Thymus (tissue), 11 donors: Measurements from ENCODE around the gene FUBP3. TPM values are rescaled to one million over a fixed set of nuclear protein-coding genes. Genes with fewer than 3 reads are reported as not detected.

ENCODE experiments used
- DNase-seq, 9 donors: peaks; one replicate each; pipeline ENCODE4 v3.0.0-alpha.2; 2013; ENCODE audit warnings: low spot score in 9 of 9, low read depth in 6 of 9, missing footprints in 1 of 9
- H3K27ac ChIP-seq, 2 donors: one replicate each; pipeline ENCODE4 v1.5.1; 2013; ENCODE audit warnings: control low read depth in 1 of 2, low read depth in 1 of 2, low read length in 1 of 2, mild to moderate bottlenecking in 1 of 2, moderate library complexity in 1 of 2
- H3K27me3 ChIP-seq, 2 donors: one replicate each; pipeline ENCODE4 v1.5.1; 2013; ENCODE audit warnings: low read length in 1 of 2; ENCODE audit not compliant: control insufficient read depth in 2 of 2, insufficient read depth in 1 of 2
- H3K36me3 ChIP-seq, 2 donors: one replicate each; pipeline ENCODE4 v1.5.1; 2013; ENCODE audit warnings: low read length in 1 of 2, mild to moderate bottlenecking in 1 of 2, moderate library complexity in 1 of 2; ENCODE audit not compliant: control insufficient read depth in 2 of 2, insufficient read depth in 2 of 2
- H3K4me1 ChIP-seq, 2 donors: one replicate each; pipeline ENCODE4 v1.5.1; 2013; ENCODE audit warnings: low read length in 2 of 2; ENCODE audit not compliant: control insufficient read depth in 2 of 2, insufficient read depth in 2 of 2
- H3K4me3 ChIP-seq, 2 donors: one replicate each; pipeline ENCODE4 v1.5.1; 2013; ENCODE audit warnings: low read length in 2 of 2, control low read depth in 1 of 2, mild to moderate bottlenecking in 1 of 2
- H3K9me3 ChIP-seq, 2 donors: one replicate each; pipeline ENCODE4 v1.5.1; 2013; ENCODE audit warnings: low read length in 1 of 2, mild to moderate bottlenecking in 1 of 2; ENCODE audit not compliant: control insufficient read depth in 2 of 2, insufficient read depth in 1 of 2
- WGBS: extraction: QIAGEN DNeasy Blood & Tissue Kit; methylation state at CpG from one replicate; pipeline ENCODE4 v1.1.7; 2013; 5-methylcytosine and 5-hydroxymethylcytosine counted together
- polyA plus RNA-seq: library from polyadenylated mRNA; stranded (reverse); fragments of 200-250 nt; gene quantifications from one replicate; pipeline ENCODE4 v1.2.3, GENCODE V29; 2013
- total RNA-seq: library from RNA; stranded (reverse); fragments of 120-200 nt; gene quantifications from one replicate; pipeline ENCODE4 v1.2.4, GENCODE V29; 2013
- donor health status: healthy.

Gene FUBP3
- total and polyA plus RNA-seq, 2 donors: 24.2 to 26.1 TPM

DNA sequence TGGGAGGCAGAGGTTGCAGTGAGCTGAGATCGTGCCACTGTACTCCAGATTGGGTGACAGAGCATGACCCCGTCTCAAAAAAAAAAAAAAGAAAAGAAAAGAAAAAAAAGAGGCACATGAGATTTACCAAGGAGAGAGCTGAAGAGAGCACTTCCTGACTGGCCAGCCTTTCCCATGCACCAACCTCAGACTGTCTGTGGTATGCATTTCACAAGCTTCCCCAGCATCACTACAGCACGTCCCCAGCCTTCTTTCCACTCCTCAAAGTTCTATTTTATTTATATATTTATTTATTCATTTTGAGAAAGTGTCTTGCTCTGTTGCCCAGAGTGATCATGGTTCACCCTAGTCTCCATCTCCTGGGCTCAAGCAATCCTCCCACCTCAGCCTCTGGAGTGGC, 13.6 kb upstream of the FUBP3 start:
- Histone ChIP-seq H3K9me3 (no peaks in the 10 kb centered on the region), H3K36me3 (no peaks in the 10 kb centered on the region), H3K4me1 (no peaks in the 10 kb centered on the region), H3K27ac (no peak overlapping the region), H3K27me3 (peaks cover 0 to 3% of the 10 kb centered on the region in 2 donors), H3K4me3 (no peak overlapping the region)
- 79% methylated on average over 3 of the region's 3 CpGs for WGBS
- DNase-seq: no peak

DNA sequence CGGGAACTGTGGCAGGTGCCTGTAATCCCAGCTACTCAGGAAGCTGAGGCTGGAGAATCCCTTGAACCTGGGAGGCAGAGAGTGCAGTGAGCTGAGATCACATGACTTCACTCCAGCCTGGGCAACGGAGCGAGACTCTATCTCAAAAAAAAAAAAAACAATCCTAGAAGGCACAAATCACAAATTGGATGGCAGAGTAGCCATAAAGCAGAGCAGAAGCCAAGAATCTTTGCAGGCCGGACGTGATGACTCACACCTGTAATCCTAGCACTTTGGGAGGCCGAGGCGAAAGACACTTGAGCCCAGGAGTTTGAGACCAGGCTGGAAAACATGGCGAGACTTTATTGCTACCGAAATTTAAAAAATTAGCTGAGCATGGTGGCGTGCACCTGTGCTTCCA, 9.2 kb upstream of the FUBP3 start:
- no peaks in the 10 kb centered on the region for H3K9me3 ChIP-seq
- no peak overlapping the region for H3K4me3 ChIP-seq
- H3K27ac ChIP-seq: no peak overlapping the region
- WGBS: 95% methylated on average over 10 of the region's 10 CpGs
- H3K36me3 ChIP-seq: no peaks in the 10 kb centered on the region
- DNase-seq: no peak
- peaks cover 2 to 3% of the 10 kb centered on the region in 2 donors for H3K27me3 ChIP-seq
- H3K4me1 ChIP-seq: no peaks in the 10 kb centered on the region

DNA sequence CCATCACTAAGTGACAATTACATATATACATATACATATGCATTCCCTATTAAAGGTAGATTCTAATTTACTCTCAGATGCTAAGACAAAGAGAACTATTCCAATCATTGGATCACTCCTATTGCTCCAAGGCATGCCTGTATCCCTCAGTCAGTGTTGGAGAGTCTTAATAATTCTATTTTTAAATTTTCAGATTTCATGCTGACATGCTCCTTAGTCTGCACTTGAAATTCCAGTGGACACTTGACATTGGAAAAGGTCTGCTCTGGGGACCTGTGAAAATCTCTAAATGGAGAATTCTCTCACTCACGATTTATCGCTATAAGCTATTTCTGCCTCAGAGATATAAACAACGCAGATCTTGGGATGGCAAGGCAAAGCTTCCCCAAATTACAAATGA, 3.9 kb upstream of the FUBP3 start:
- peaks cover 2 to 5% of the 10 kb centered on the region in 2 donors for H3K27me3 ChIP-seq
- 95% methylated on average over 3 of the region's 3 CpGs for WGBS
- H3K4me3 ChIP-seq: no peak overlapping the region
- H3K36me3 ChIP-seq: no peaks in the 10 kb centered on the region
- no peak overlapping the region for H3K27ac ChIP-seq
- no peak for DNase-seq
- H3K4me1 ChIP-seq: peaks cover 11 to 15% of the 10 kb centered on the region in 2 donors
- H3K9me3 ChIP-seq: no peaks in the 10 kb centered on the region

DNA sequence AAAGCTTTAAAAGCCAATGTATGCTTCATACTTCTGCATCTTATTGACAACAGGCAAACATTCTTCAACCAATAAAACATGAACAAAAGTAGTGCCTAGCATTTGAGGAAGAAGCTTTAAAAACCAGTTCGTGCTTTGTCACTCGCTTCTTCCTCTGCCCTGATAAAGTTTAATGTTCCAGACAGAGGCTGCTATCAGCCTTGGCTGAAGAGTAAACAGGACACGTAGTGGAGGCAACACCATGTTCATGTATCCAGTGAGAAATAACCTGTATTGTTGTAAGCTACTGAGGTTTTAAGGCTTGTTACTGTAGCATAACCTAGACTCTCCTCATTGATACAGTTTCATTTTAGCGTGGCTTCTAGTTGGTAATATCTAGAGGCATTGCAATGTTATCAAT, 3.2 kb upstream of the FUBP3 start:
- no peaks in the 10 kb centered on the region for H3K9me3 ChIP-seq
- DNase-seq: no peak

DNA sequence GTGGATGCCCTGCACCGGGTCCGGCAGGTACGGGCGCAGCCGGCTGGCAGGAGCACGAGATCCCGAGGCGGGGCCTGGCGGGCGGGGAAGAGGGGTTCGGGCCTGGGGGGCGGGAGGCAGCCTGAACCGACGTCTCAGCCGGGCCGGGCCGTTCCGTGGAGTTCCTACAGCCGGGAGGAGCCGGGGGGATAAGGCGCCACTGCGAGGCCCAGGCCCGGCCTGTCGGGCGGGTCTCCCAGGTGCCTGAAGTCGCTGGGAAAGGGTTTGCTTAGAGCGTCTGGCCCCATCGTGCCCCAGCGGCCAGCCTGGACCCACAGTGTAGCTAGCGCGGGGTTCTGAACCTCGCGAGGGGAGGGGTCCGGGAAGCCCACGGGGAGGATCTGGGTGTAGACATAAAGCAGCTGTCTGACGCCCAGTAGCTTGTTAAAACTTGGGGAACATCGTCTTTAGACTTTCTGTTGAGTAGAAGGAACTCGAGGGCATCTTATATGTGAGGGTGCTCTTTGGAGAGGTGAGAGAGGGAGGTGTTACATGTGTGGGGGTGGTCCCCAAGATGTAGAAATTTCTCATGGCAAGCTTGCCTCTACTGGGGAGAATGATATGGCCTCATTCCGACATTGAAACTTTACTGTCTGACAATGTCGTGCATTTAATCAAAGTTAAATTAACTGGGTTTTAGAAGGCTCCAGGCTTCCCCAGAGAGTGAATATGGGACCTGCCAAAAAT, 524 bp downstream of the FUBP3 start:
- DNase-seq: peak in 2 of 9 donors; percentile 2 to 4
- Histone ChIP-seq H3K4me3 (peak overlapping the region; percentile 96 to 100), H3K4me1 (peaks cover 18% of the 10 kb centered on the region in 2 donors), H3K27me3 (peaks cover 2 to 4% of the 10 kb centered on the region in 2 donors), H3K27ac (peak overlapping the region in 1 of 2 donors; percentile 90), H3K36me3 (peaks cover 0 to 9% of the 10 kb centered on the region in 2 donors), H3K9me3 (no peaks in the 10 kb centered on the region)
- WGBS: 2% methylated on average over 40 of the region's 40 CpGs

More for the DNA sequence above, 3.2 kb upstream of the FUBP3 start:
- H3K4me1 ChIP-seq: peaks cover 18% of the 10 kb centered on the region in 2 donors
- H3K4me3 ChIP-seq: no peak overlapping the region
- WGBS: 72% methylated on average over 4 of the region's 4 CpGs
- H3K27me3 ChIP-seq: peaks cover 2 to 5% of the 10 kb centered on the region in 2 donors
- H3K27ac ChIP-seq: no peak overlapping the region
- no peaks in the 10 kb centered on the region for H3K36me3 ChIP-seq

DNA sequence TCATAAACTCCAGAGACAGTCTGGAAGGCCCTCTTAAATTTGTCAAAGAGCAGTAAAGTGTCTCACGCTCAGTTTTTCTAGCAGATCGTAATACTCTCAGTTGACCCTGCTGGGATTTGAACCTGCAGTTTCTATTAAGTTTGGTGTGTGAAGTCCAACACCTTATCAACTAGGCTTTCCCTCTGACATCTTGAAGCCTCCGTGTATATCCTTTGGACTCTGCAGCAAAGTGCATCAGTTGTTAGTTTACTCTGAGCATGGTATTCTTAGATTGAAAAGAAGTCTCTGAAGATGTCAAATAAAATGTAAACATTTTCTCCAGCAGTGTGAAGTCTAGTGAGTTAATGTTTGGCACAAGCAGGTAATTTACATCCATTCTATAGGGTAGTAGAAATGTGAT, 2.4 kb downstream of the FUBP3 start:
- H3K27me3 ChIP-seq: peaks cover 0 to 2% of the 10 kb centered on the region in 2 donors
- H3K27ac ChIP-seq: no peak overlapping the region
- peaks cover 9 to 12% of the 10 kb centered on the region in 2 donors for H3K36me3 ChIP-seq
- H3K4me3 ChIP-seq: no peak overlapping the region
- no peak for DNase-seq
- no peaks in the 10 kb centered on the region for H3K9me3 ChIP-seq
- peaks cover 18% of the 10 kb centered on the region in 2 donors for H3K4me1 ChIP-seq
- WGBS: 98% methylated on average over 3 of the region's 3 CpGs

DNA sequence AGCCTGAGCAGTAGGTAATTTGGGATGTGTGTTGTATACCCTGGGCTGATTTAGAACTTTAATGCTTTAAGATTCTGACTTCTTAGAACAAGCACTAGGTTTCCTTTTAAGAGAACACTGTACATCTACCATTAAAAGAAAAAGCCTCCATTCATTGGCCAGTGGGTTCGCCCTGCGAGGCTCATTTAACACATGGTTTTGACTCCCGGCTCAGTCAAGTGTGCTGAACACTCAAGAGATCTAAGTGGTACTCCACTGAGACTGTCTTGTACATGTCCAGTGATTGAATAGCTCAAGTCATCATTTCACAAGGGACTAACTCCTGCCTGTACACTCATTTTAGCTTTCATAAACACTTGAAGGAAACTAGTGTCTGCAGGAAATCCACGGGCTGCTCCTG, 3.9 kb downstream of the FUBP3 start:
- Histone ChIP-seq H3K36me3 (peaks cover 9 to 12% of the 10 kb centered on the region in 2 donors), H3K4me1 (peaks cover 16 to 18% of the 10 kb centered on the region in 2 donors), H3K9me3 (no peaks in the 10 kb centered on the region), H3K27me3 (no peaks in the 10 kb centered on the region), H3K27ac (no peak overlapping the region), H3K4me3 (no peak overlapping the region)
- no peak for DNase-seq
- WGBS: 97% methylated on average over 4 of the region's 4 CpGs

DNA sequence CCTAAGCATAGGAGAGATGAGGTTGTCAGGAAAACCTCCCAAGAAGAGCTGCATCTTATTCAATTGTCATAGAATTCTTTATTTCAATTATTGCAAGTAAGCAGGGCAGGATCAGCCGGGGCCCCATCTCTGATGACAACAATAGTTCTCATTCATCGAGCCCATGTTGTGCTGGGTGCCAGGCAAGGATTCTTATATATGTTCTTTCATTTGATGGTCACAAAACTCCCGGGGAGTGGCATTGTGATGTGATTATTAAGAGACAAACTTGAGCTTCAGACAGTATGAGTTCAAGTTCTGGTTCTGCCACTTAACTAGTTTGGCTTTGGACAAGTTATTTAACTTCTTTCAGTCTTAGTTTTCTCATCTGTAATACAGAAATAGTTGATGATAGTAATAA, 8.5 kb downstream of the FUBP3 start:
- H3K4me3 ChIP-seq: no peak overlapping the region
- H3K9me3 ChIP-seq: no peaks in the 10 kb centered on the region
- no peaks in the 10 kb centered on the region for H3K4me1 ChIP-seq
- whole genome bisulfite sequencing: 98% methylated on average over 3 of the region's 3 CpGs
- DNase-seq: no peak
- H3K36me3 ChIP-seq: peaks cover 9 to 13% of the 10 kb centered on the region in 2 donors
- H3K27ac ChIP-seq: no peak overlapping the region
- H3K27me3 ChIP-seq: no peaks in the 10 kb centered on the region

DNA sequence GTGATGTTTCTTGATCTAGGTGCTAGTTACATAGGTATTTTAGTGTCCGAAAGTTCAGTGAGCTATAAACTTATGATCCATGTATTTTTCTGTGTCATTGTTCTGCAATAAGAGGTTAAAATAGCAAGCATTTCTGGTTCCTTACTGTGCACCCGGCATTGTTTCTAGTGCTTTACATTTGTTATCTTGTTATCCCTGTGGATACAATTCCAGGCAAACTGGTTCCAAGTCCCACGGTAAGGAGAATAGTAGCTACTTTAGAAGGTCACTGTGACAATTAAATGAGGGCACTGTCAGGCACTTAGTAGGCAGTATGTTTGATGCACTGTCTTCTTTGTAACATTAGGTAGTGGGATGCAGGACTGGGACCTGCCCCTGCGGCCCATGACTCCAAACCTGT, 9.0 kb downstream of the FUBP3 start:
- no peaks in the 10 kb centered on the region for H3K9me3 ChIP-seq
- no peak for DNase-seq
- WGBS: 98% methylated on average over 4 of the region's 4 CpGs
- no peaks in the 10 kb centered on the region for H3K27me3 ChIP-seq
- H3K27ac ChIP-seq: no peak overlapping the region
- no peak overlapping the region for H3K4me3 ChIP-seq
- peaks cover 8 to 13% of the 10 kb centered on the region in 2 donors for H3K36me3 ChIP-seq
- H3K4me1 ChIP-seq: no peaks in the 10 kb centered on the region
